GM19099 (cell line): ENCODE results near the gene TRAPPC5.

Experiments used
- POLR2A ChIP-seq: IDR thresholded peaks from 3 replicates; pipeline ENCODE4 v1.6.1; 2011; ENCODE audit warnings: low read depth; ENCODE audit not compliant: insufficient read length; ENCODE audit errors: extremely low read depth

The TRAPPC5 gene

GRCh38 chr19:7680606-7681339, at the start of gene TRAPPC5:
TSS of gene TRAPPC5 (plus strand) at chr19:7680833. CDS start at chr19:7682254, 1,421 bp downstream.
- TF ChIP-seq POLR2A: peak; percentile 56

GRCh38 chr19:7631577-7631976, 49.1 kb upstream of the TRAPPC5 start:
- no peak for TF ChIP-seq POLR2A

GRCh38 chr19:7632340-7633203, 48.1 kb upstream of the TRAPPC5 start:
- no peak for TF ChIP-seq POLR2A

DNA sequence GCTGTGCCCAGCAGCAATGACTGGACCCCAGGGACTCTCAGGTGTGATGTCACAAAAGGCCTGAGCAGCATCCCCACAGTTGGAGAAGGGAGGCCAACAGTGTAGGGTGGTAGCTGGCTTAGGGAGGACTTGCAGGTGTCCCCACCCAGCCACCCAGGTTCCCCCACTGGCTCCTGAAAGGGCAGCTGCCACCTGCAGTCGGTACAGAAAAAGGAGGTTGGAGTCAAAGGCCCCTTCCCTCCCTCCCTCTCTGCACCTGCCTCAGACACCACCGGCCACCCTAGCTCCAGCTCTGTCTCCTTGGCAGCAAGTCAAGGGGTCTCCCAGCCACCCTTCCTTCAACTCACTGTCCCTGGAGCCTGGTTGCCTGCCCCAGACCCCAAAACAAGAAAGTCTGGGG, 46.9 kb upstream of the TRAPPC5 start, which contains the start of gene PCP2:
PCP2 (minus strand) TSS at position 22 of the 400 bp plus-strand sequence. CDS start 262 bp downstream, outside the sequence.
- TF ChIP-seq POLR2A: no peak

GRCh38 chr19:7635670-7636069, 45.0 kb upstream of the TRAPPC5 start:
- TF ChIP-seq POLR2A: no peak

DNA sequence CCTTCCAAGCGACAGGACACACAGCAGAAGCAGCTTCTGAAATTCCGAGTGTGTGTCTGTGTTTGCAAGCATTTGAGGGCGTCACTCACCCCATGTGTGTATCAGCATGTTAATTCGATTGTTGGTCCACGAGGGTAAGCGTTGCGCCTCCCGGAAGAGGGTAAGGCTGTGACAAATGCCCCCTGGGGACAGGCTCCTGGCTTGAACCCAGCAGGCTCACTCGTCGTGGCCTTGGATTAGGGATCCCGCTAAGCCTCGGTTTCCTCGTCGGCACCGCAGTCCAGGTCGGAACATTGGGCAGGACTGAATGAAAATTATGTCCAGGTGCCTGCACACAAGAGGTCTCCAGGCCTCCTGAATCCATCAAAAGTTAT, 44.3 kb upstream of the TRAPPC5 start:
- TF ChIP-seq POLR2A: no peak

GRCh38 chr19:7636691-7637373, 43.8 kb upstream of the TRAPPC5 start, which contains the start of gene STXBP2:
TSS of gene STXBP2 (plus strand) at chr19:7637110. CDS start at chr19:7637150, 40 bp downstream.
- TF ChIP-seq POLR2A: peak; percentile 93

DNA sequence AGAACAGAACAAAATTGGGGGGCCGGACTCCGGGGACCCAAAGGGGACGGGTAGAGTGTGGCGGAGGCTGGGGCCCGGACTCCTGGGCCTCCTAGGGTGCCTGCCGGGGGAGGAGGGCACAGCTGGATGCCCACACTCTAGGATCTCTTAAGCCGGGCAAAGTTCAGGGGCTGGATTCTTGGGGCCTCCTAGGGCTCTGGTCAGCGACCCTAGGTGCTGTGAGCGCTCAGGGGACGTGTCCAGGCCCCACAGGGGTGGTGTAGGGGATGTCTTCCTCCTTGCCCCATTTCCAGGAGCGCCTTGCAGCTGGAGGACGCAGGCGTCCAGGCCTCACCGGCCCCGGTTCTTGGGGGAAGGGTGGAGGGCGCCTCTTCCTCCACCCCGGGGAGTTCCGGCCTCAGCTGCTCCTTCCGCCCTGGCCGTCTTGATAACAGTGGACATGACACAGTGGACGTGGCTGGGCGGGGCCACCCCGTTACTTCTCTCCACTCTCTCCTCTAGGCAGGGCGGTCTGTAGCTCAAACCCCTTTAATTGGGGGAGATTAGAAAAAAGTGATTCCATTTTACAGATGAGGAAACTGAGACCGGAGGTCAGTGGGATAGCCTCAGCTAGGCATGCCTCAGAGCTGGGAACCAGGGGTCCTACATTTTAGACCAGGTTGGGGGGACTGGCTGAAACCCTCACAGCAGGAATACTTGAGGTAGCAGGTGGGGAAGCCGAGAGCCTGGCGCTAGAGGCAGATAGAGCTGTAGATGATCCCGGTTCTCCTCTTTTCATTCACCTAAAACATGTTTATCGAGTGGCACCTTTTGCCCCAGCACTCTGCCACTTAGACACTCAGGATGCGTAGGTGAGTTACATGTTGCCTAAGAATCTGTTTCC, 43.0 kb upstream of the TRAPPC5 start:
- no peak for TF ChIP-seq POLR2A

DNA sequence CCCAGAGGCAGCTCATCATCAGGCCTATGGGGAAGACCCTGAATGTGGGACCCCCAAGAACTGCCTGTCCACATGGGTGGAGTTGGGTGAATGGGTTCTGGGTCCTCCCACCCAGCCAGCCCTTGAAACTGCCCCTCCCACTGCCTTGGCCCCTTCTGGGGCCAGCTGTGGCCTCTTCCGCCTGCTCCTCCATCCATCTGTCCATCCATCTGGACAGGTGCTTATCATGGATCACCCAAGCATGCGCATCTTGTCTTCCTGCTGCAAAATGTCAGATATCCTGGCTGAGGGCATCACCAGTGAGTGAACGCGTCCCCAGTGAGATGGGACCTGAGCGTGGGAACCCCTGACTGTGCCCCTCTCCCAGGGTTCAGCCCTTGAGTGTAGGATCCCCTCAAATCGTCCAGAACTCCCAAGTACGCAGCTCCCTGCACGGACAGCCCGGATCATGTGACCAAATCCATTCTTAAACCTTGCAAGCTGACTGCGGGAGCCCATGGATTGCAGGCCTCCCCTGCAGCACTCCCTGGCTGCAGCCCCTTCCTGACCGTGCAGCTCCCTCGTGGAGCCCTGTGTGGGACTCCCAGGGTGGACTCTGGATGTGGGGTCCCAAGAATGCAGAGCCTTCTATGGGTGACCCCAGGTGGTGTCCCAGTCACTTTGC, 41.7 kb upstream of the TRAPPC5 start:
- no peak for TF ChIP-seq POLR2A

- no peak for TF ChIP-seq POLR2A
These were observed 40.7 kb upstream of the TRAPPC5 start for GRCh38 chr19:7639863-7640348.

DNA sequence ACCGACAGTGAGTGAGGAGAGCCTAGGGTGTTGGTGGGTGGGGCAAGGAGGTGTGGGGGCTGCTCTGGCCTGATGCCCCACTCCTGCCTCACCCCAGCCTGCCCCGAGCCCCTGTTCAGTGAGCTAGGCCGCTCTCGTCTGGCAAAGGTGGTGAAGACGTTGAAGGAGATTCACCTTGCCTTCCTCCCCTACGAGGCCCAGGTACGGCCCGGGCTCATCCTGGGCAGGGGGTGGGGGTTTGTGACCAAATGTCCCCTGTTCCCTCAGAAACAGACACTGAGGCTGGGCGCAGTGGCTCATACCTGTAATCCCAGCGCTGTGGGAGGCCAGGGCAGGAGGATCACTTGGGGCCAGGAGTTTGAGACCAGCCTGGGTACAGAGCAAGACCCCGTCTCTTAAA, 39.8 kb upstream of the TRAPPC5 start:
- no peak for TF ChIP-seq POLR2A

DNA sequence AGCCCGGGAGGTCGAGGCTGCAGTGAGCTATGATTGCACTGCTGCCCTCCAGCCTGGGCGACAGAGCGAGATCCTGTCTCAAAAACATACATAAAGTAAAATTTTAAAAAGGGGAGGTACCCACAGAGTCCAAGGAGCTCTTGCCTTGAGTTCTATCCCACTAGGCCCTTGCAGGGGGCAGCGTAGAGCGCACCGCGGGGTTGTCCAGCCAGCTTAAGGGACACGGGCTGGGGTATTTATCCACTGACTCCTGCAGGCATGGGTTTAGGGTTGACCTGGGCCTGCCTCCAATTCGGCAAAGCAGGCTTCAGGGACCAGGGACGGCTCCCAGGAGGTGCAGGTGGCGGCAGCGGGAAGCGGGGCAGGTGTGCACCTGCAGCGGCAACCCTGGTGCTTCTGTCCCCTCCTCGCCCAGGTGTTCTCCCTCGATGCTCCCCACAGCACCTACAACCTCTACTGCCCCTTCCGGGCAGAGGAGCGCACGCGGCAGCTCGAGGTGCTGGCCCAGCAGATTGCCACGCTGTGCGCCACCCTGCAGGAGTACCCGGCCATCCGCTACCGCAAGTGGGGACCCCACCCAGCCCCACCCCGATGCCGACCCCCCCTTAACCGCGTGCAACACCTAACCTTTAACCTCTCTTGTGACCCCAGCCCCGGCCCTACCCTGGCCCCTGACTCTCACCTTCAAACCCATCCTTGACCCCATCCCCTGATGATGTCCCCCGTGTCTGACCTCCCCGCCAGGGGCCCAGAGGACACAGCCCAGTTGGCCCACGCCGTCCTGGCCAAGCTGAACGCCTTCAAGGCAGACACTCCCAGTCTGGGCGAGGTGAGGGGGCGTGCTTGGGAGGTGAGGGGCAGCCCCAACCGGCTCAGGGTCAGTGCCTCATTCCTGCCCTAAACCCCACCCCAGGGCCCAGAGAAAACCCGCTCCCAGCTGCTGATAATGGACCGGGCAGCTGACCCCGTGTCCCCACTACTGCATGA, 39.0 kb upstream of the TRAPPC5 start:
- TF ChIP-seq POLR2A: no peak
